Measurements from ENCODE around the gene DCTN1. TPM values are rescaled to one million over a fixed set of nuclear protein-coding genes. Genes with fewer than 3 reads are reported as not detected.

Gene DCTN1
- polyA plus RNA-seq, 3 donors from 2014 or later, result 38.0 to 106 (median 50.9) TPM

DNA sequence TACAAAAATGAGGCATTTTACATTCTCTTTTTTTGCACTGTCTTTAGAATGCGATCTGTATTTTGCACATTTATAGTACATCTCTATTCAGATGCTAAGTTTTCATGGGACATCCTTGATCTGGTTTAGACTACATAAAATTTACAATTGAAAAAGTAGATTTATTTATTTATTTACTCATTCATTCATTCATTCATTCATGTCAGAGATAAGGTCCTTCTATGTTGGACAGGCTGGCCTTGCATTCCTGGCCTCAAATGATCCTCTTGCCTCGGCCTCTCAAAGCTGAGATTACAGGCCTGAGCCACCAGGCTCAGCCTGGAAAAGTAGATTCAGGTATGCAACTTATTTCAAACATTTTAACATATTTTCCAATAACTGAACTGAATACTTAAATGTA is 16.0 kb upstream of the DCTN1 start:
- Mint-ChIP-seq H3K36me3 (no peaks in the 10 kb centered on the region), H3K9me3 (no peaks in the 10 kb centered on the region), H3K27ac (no peak overlapping the region), H3K27me3 (ENCODE audit: low read depth in 3 of 3) (peaks cover 0 to 14% (median 9%) of the 10 kb centered on the region in 3 donors), H3K4me3 (no peak overlapping the region), H3K4me1 (peaks cover 0 to 16% of the 10 kb centered on the region in 2 donors)
- DNase-seq, result no peak

- no peak for DNase-seq
- Mint-ChIP-seq H3K9me3 (no peaks in the 10 kb centered on the region), H3K36me3 (no peaks in the 10 kb centered on the region), H3K4me1 (peaks cover 0 to 16% of the 10 kb centered on the region in 2 donors), H3K27me3 (ENCODE audit: low read depth in 3 of 3) (peaks cover 0 to 10% (median 8%) of the 10 kb centered on the region in 3 donors), H3K27ac (no peak overlapping the region), H3K4me3 (no peak overlapping the region)
These were observed 13.4 kb upstream of the DCTN1 start for GRCh38 chr2:74393525-74393924.

DNA sequence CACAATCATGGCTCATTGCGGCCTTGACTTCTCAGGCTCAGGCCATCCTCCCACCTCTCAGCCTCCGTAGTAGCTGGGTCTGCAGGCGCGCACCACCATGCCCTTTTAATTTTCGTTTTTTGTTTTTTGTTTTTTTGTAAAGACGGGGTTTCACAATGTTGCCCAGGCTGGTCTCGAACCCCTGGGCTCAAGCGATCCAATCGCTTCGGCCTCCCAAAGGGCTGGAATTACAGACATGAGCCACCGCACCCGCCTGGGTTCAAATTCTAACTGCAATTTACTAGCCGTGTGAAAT is 12.3 kb upstream of the DCTN1 start:
- Mint-ChIP-seq H3K4me3 (peak overlapping the region in 3 of 5 donors; percentile 50 to 96 (median 61)), H3K27ac (peak overlapping the region in 1 of 6 donors; percentile 99), H3K36me3 (no peaks in the 10 kb centered on the region), H3K4me1 (peaks cover 0 to 16% of the 10 kb centered on the region in 2 donors), H3K9me3 (no peaks in the 10 kb centered on the region), H3K27me3 (ENCODE audit: low read depth in 3 of 3) (peaks cover 0 to 10% (median 8%) of the 10 kb centered on the region in 3 donors)
- no peak for DNase-seq

- Mint-ChIP-seq H3K27ac (peak overlapping the region; percentile 95 to 99 (median 99)), H3K36me3 (no peaks in the 10 kb centered on the region), H3K4me3 (peak overlapping the region in 4 of 5 donors; percentile 94 to 97 (median 96)), H3K27me3 (ENCODE audit: low read depth in 3 of 3) (peaks cover 0 to 10% (median 8%) of the 10 kb centered on the region in 3 donors), H3K4me1 (peaks cover 0 to 16% of the 10 kb centered on the region in 2 donors), H3K9me3 (no peaks in the 10 kb centered on the region)
- DNase-seq, result peak; percentile 93 to 95 (median 93)
These were observed 11.7 kb upstream of the DCTN1 start for GRCh38 chr2:74391580-74392448.

DNA sequence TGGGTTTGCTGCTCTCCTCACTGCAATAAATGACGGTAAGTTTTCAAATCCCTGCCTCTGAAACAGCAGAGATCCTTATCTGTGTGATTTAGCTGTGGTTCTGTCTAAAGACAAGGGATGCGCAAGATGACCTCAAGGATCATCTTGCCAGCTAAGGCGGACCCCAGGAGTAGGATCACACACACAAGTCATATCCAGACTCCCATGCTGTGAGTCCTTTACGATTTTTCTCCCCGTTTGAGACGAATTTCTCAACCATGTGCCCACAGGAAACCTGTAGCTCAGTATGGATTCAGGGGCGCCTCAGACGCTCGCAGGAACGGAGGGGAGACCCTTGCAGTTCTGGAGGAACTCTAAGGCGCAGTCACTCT is 11.1 kb upstream of the DCTN1 start:
- DNase-seq, result no peak
- Mint-ChIP-seq H3K4me3 (peak overlapping the region in 4 of 5 donors; percentile 94 to 97 (median 96)), H3K27me3 (ENCODE audit: low read depth in 3 of 3) (peaks cover 0 to 10% (median 7%) of the 10 kb centered on the region in 3 donors), H3K9me3 (no peaks in the 10 kb centered on the region), H3K27ac (peak overlapping the region; percentile 79 to 99 (median 92)), H3K4me1 (peaks cover 0 to 16% of the 10 kb centered on the region in 2 donors), H3K36me3 (no peaks in the 10 kb centered on the region)

- Mint-ChIP-seq H3K9me3 (no peaks in the 10 kb centered on the region), H3K4me1 (peaks cover 0 to 16% of the 10 kb centered on the region in 2 donors), H3K27ac (peak overlapping the region in 1 of 6 donors; percentile 95), H3K4me3 (peak overlapping the region in 4 of 5 donors; percentile 57 to 96 (median 68)), H3K27me3 (ENCODE audit: low read depth in 3 of 3) (peaks cover 0 to 10% (median 6%) of the 10 kb centered on the region in 3 donors), H3K36me3 (no peaks in the 10 kb centered on the region)
- DNase-seq, result no peak
These were observed 10.5 kb upstream of the DCTN1 start for GRCh38 chr2:74390606-74391005.

GRCh38 chr2:74387346-74387745 is 7.2 kb upstream of the DCTN1 start:
- Mint-ChIP-seq H3K4me1 (peaks cover 0 to 6% of the 10 kb centered on the region in 2 donors), H3K4me3 (no peak overlapping the region), H3K9me3 (no peaks in the 10 kb centered on the region), H3K27me3 (ENCODE audit: low read depth in 3 of 3) (peaks cover 0 to 5% (median 3%) of the 10 kb centered on the region in 3 donors), H3K36me3 (no peaks in the 10 kb centered on the region), H3K27ac (no peak overlapping the region)
- no peak for DNase-seq

- peaks cover 14 to 18% of the 10 kb centered on the region in 2 donors for H3K4me1 Mint-ChIP-seq
These were observed 5.3 kb upstream of the DCTN1 start for GRCh38 chr2:74385396-74385795.

GRCh38 chr2:74384051-74384450 is 3.9 kb upstream of the DCTN1 start:
- Mint-ChIP-seq H3K27ac (peak overlapping the region in 1 of 6 donors; percentile 28), H3K36me3 (no peaks in the 10 kb centered on the region), H3K27me3 (ENCODE audit: low read depth in 3 of 3) (peaks cover 0 to 6% (median 0%) of the 10 kb centered on the region in 3 donors), H3K4me1 (peaks cover 27 to 32% of the 10 kb centered on the region in 2 donors), H3K9me3 (no peaks in the 10 kb centered on the region), H3K4me3 (no peak overlapping the region)
- no peak for DNase-seq

More at GRCh38 chr2:74385396-74385795, 5.3 kb upstream of the DCTN1 start:
- Mint-ChIP-seq H3K9me3 (no peaks in the 10 kb centered on the region), H3K4me3 (no peak overlapping the region), H3K36me3 (no peaks in the 10 kb centered on the region), H3K27me3 (ENCODE audit: low read depth in 3 of 3) (peaks cover 0 to 3% (median 0%) of the 10 kb centered on the region in 3 donors), H3K27ac (no peak overlapping the region)
- DNase-seq, result no peak

- H3K4me3 Mint-ChIP-seq, result no peak overlapping the region
- no peaks in the 10 kb centered on the region for H3K36me3 Mint-ChIP-seq
- H3K4me1 Mint-ChIP-seq, result peaks cover 33 to 39% of the 10 kb centered on the region in 2 donors
- no peaks in the 10 kb centered on the region for H3K9me3 Mint-ChIP-seq
- peak overlapping the region in 3 of 6 donors; percentile 6 to 45 (median 12) for H3K27ac Mint-ChIP-seq
- peaks cover 0 to 6% (median 0%) of the 10 kb centered on the region in 3 donors for H3K27me3 Mint-ChIP-seq (ENCODE audit: low read depth in 3 of 3)
- no peak for DNase-seq
These were observed 3.1 kb upstream of the DCTN1 start for GRCh38 chr2:74383254-74383653.

DNA sequence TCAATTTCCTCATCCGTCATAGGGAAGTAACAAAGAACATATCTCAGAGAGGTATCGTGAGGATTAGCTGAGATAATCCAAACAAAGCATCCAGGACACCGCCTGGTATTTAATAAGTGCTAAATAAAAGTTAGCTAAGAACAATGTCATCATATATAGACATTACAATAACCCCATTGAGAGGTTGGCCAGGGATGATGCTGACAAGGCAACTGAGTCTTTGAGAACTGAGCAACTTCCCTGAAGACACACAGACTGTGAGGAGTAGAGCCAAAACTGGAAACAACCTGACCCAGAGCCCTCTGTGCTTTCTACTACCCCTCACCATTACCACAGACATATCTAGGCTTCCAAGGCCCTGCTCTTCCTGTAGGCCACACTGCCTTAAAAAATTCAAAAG is 1.6 kb upstream of the DCTN1 start:
- peaks cover 4 to 12% (median 7%) of the 10 kb centered on the region in 3 donors for H3K36me3 Mint-ChIP-seq
- peaks cover 47 to 54% of the 10 kb centered on the region in 2 donors for H3K4me1 Mint-ChIP-seq
- peaks cover 0 to 6% (median 0%) of the 10 kb centered on the region in 3 donors for H3K27me3 Mint-ChIP-seq (ENCODE audit: low read depth in 3 of 3)
- no peaks in the 10 kb centered on the region for H3K9me3 Mint-ChIP-seq
- H3K4me3 Mint-ChIP-seq, result no peak overlapping the region
- no peak for DNase-seq
- peak overlapping the region in 1 of 6 donors; percentile 33 for H3K27ac Mint-ChIP-seq

- H3K9me3 Mint-ChIP-seq, result no peaks in the 10 kb centered on the region
- H3K36me3 Mint-ChIP-seq, result peaks cover 4 to 20% (median 10%) of the 10 kb centered on the region in 3 donors
- no peak overlapping the region for H3K4me3 Mint-ChIP-seq
- DNase-seq, result no peak
- H3K27ac Mint-ChIP-seq, result no peak overlapping the region
- H3K27me3 Mint-ChIP-seq (ENCODE audit: low read depth in 3 of 3), result peaks cover 0 to 6% (median 0%) of the 10 kb centered on the region in 3 donors
- H3K4me1 Mint-ChIP-seq, result peaks cover 60 to 71% of the 10 kb centered on the region in 2 donors
These were observed 2.1 kb downstream of the DCTN1 start for GRCh38 chr2:74378007-74378406.

DNA sequence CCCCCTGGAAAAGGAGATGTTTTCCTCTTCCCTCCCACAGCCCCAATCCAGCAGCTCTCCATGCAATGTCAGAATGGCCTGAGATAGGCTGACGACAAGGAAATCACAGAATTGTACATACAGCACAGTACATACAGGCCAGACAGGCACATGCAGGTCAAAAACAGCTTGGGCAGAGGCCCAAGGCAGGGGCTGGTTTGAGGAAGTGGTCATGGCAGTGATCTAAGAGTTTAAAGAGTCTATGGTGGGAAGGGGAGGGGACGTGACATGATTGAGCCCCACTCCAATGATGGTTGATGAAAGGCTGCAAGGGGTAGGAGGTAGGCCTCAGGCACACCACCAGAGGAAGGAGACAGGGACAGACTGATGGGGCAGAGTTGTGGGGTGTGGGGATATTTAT is 4.3 kb downstream of the DCTN1 start:
- no peaks in the 10 kb centered on the region for H3K9me3 Mint-ChIP-seq
- peaks cover 52 to 57% of the 10 kb centered on the region in 2 donors for H3K4me1 Mint-ChIP-seq
- peaks cover 0 to 4% (median 0%) of the 10 kb centered on the region in 3 donors for H3K27me3 Mint-ChIP-seq (ENCODE audit: low read depth in 3 of 3)
- no peak for DNase-seq
- H3K36me3 Mint-ChIP-seq, result peaks cover 4 to 29% (median 13%) of the 10 kb centered on the region in 3 donors
- peak overlapping the region in 3 of 6 donors; percentile 21 to 88 (median 55) for H3K27ac Mint-ChIP-seq
- no peak overlapping the region for H3K4me3 Mint-ChIP-seq

- no peak overlapping the region for H3K27ac Mint-ChIP-seq
- H3K4me1 Mint-ChIP-seq, result peaks cover 40 to 45% of the 10 kb centered on the region in 2 donors
- no peak for DNase-seq
- no peak overlapping the region for H3K4me3 Mint-ChIP-seq
- H3K9me3 Mint-ChIP-seq, result no peaks in the 10 kb centered on the region
- peaks cover 7 to 41% (median 25%) of the 10 kb centered on the region in 3 donors for H3K36me3 Mint-ChIP-seq
- H3K27me3 Mint-ChIP-seq (ENCODE audit: low read depth in 3 of 3), result peaks cover 0 to 2% (median 0%) of the 10 kb centered on the region in 3 donors
These were observed 5.5 kb downstream of the DCTN1 start for GRCh38 chr2:74374509-74375205.
